KMS-11 (cell line): Measurements from ENCODE around the gene FBXW8.

Experiments
- H2AFZ ChIP-seq: fragments of 200-600 bp; sonication (generic); 2 replicates; pipeline ENCODE4 v1.6.1; 2016; ENCODE audit warnings: antibody characterized with exemption, mixed run types, low read depth
- H3K27ac ChIP-seq: fragments of 200-600 bp; sonication (generic); 2 replicates; pipeline ENCODE4 v1.6.1; 2016; ENCODE audit warnings: mild to moderate bottlenecking, mixed run types
- H3K27me3 ChIP-seq: fragments of 200-600 bp; sonication (generic); 2 replicates; pipeline ENCODE4 v1.6.1; 2017; ENCODE audit warnings: mild to moderate bottlenecking, low read depth, mixed run types, moderate library complexity; ENCODE audit not compliant: insufficient read depth
- H3K36me3 ChIP-seq: fragments of 200-600 bp; sonication (generic); 2 replicates; pipeline ENCODE4 v1.6.1; 2017; ENCODE audit warnings: mild to moderate bottlenecking, mixed run types; ENCODE audit not compliant: insufficient read depth
- H3K4me1 ChIP-seq: fragments of 200-600 bp; sonication (generic); 2 replicates; pipeline ENCODE4 v1.6.1; 2016; ENCODE audit warnings: mild to moderate bottlenecking, low read depth, mixed run types; ENCODE audit not compliant: poor library complexity, severe bottlenecking
- H3K4me2 ChIP-seq: fragments of 200-600 bp; sonication (generic); 2 replicates; pipeline ENCODE4 v1.7.0; 2016; ENCODE audit warnings: mild to moderate bottlenecking, mixed run types
- H3K4me3 ChIP-seq: fragments of 200-600 bp; sonication (generic); IDR thresholded peaks from 2 replicates; pipeline ENCODE4 v1.6.1; 2017; ENCODE audit warnings: low read depth, low read length, mixed read lengths; ENCODE audit not compliant: insufficient read depth
- H3K79me2 ChIP-seq: fragments of 200-600 bp; sonication (generic); 2 replicates; pipeline ENCODE4 v1.6.1; 2016; ENCODE audit warnings: low read depth, mixed run types; ENCODE audit not compliant: insufficient read depth
- H3K9ac ChIP-seq: fragments of 200-600 bp; sonication (generic); 2 replicates; pipeline ENCODE4 v1.6.1; 2016; ENCODE audit warnings: mild to moderate bottlenecking, mixed run types
- H4K20me1 ChIP-seq: fragments of 200-600 bp; sonication (generic); 2 replicates; pipeline ENCODE4 v1.6.1; 2016; ENCODE audit warnings: mild to moderate bottlenecking, mixed run types; ENCODE audit not compliant: insufficient read depth
- TF ChIP-seq, protein P1 (sequence below): fragments of 200-600 bp; sonication (generic); conservative IDR thresholded peaks from 2 replicates; pipeline ENCODE4 v1.6.1; 2017; ENCODE audit warnings: low read depth, mild to moderate bottlenecking, antibody characterized with exemption, low read length, moderate library complexity, mixed read lengths

FBXW8 gene

DNA sequence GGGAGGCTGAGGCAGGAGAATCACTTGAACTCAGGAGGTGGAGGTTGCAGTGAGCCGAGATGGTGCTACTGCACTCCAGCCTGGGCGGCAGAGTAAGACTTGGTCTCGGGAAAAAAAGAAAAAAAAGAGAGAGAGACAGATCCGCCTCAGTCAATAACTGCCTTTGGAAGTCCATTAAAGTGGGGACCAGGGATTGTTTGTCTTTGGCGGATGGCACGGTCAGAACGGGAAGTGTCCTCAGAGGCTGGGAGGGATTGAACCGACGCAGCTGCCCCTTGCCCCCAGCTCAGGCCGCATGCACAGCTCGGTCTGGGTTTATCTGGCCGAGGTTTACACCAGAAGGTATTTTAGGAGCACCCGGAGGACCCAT, 134.0 kb downstream of the FBXW8 start:
- H4K20me1 ChIP-seq: no peaks in the 10 kb centered on the region
- no peak overlapping the region for H3K9ac ChIP-seq
- no peak overlapping the region for H2AFZ ChIP-seq
- H3K36me3 ChIP-seq: no peaks in the 10 kb centered on the region
- H3K4me1 ChIP-seq: no peaks in the 10 kb centered on the region
- H3K79me2 ChIP-seq: no peaks in the 10 kb centered on the region
- no peak overlapping the region for H3K4me2 ChIP-seq
- TF ChIP-seq, protein P1, sequence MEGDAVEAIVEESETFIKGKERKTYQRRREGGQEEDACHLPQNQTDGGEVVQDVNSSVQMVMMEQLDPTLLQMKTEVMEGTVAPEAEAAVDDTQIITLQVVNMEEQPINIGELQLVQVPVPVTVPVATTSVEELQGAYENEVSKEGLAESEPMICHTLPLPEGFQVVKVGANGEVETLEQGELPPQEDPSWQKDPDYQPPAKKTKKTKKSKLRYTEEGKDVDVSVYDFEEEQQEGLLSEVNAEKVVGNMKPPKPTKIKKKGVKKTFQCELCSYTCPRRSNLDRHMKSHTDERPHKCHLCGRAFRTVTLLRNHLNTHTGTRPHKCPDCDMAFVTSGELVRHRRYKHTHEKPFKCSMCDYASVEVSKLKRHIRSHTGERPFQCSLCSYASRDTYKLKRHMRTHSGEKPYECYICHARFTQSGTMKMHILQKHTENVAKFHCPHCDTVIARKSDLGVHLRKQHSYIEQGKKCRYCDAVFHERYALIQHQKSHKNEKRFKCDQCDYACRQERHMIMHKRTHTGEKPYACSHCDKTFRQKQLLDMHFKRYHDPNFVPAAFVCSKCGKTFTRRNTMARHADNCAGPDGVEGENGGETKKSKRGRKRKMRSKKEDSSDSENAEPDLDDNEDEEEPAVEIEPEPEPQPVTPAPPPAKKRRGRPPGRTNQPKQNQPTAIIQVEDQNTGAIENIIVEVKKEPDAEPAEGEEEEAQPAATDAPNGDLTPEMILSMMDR: no peak
- H3K27ac ChIP-seq: no peak overlapping the region
- no peak overlapping the region for H3K4me3 ChIP-seq
- no peaks in the 10 kb centered on the region for H3K27me3 ChIP-seq

DNA sequence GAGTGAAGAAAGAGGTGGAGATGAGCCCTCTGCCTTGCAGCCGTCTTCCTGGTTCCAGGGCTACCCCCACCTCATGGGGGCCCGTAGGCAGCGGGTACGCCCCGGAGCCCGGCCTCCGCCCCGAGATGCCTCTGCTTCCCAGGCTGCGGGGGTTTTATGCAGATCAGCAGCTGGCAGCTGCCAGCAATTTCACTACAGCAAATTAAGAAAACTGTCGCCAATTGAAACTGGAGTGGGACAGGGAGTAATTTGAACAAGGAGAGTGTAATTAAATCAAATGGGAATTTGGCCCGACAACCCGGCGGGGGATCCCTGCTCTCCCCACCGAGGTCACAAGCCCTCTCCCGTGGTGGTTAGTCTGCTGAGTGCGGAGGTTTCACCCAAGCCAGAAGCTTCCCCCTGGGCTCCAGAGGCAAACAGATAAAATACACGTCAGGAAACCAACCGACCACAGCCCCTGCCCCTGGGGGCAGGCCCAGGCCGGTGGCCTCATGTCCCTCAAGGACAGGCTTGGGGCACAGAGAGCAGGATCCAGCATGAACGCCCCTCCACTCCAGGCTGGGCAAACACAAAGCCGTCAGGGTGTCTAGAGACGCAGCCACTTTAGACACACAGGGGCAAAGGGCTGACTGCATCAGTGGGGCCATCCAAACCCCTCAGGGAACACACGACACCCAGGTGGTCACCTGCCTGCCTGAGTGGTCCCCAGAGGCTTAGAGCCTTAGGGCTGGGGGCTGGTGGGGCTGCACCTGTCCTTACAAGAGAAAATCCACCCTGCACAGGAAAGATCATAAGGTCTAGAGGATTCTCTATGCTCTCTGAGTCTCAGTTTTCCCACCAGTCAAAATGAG, 134.6 kb downstream of the FBXW8 start:
- no peaks in the 10 kb centered on the region for H3K79me2 ChIP-seq
- H3K4me1 ChIP-seq: no peaks in the 10 kb centered on the region
- no peaks in the 10 kb centered on the region for H3K27me3 ChIP-seq
- no peaks in the 10 kb centered on the region for H3K36me3 ChIP-seq
- H3K27ac ChIP-seq: no peak overlapping the region
- no peak overlapping the region for H3K4me2 ChIP-seq
- H3K9ac ChIP-seq: no peak overlapping the region
- H2AFZ ChIP-seq: no peak overlapping the region
- H3K4me3 ChIP-seq: no peak overlapping the region
- TF ChIP-seq, protein P1: no peak
- H4K20me1 ChIP-seq: no peaks in the 10 kb centered on the region

DNA sequence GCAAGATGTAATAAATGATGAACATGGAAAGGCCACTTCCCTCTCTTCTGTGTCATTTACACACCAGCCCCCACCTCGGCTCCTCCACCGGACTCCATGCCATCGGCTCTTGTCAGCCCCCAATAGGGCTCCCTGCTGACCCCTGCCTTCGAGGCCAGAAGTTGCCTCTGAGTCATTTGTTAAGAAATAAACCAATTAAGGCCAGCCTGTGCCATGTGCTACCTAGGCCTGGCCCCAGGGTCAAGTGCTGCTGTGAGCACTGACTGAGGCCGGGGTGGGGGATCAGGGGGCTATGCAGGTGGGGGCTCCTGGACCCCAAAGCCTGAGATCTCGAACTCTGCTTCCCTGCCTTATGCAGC, 135.2 kb downstream of the FBXW8 start:
- Histone ChIP-seq H3K4me2 (no peak overlapping the region), H3K9ac (no peak overlapping the region), H2AFZ (no peak overlapping the region), H3K27ac (no peak overlapping the region), H3K79me2 (no peaks in the 10 kb centered on the region), H3K36me3 (no peaks in the 10 kb centered on the region), H3K27me3 (no peaks in the 10 kb centered on the region), H3K4me1 (no peaks in the 10 kb centered on the region), H4K20me1 (no peaks in the 10 kb centered on the region), H3K4me3 (no peak overlapping the region)
- TF ChIP-seq, protein P1: no peak

DNA sequence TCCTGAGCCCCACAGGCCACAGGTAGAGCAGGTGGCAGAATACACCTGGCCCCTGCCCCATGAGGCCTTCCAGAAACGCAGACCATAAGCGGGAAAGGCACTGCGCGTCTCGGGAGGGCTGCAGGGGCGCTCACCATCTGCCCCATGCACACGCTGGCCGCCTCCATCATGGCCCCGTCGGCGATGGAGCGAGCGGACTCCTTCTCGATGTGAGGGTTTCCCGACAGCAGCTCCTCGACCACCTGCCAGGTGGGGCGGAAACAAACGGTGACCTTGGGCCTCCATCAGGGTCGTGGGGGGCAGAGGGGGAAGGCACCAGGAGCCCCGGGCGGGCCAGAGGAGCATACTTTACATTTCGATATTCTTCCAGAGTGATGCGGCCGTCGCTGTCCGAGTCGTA, 135.7 kb downstream of the FBXW8 start:
- Histone ChIP-seq H3K27me3 (no peaks in the 10 kb centered on the region), H4K20me1 (no peaks in the 10 kb centered on the region), H3K4me3 (no peak overlapping the region), H2AFZ (no peak overlapping the region), H3K36me3 (no peaks in the 10 kb centered on the region), H3K9ac (no peak overlapping the region), H3K79me2 (no peaks in the 10 kb centered on the region), H3K4me2 (no peak overlapping the region), H3K4me1 (no peaks in the 10 kb centered on the region), H3K27ac (no peak overlapping the region)
- TF ChIP-seq, protein P1: no peak
